Suppressor macrophage treated with lipopolysaccharide for 1 hour (primary cell): ENCODE measurements around the gene HSPH1.

Experiments
- DNase-seq, 3 donors: peaks; one replicate each; pipeline ENCODE4 v3.0.0-alpha.2; 2020 to 2022

Gene HSPH1

DNA sequence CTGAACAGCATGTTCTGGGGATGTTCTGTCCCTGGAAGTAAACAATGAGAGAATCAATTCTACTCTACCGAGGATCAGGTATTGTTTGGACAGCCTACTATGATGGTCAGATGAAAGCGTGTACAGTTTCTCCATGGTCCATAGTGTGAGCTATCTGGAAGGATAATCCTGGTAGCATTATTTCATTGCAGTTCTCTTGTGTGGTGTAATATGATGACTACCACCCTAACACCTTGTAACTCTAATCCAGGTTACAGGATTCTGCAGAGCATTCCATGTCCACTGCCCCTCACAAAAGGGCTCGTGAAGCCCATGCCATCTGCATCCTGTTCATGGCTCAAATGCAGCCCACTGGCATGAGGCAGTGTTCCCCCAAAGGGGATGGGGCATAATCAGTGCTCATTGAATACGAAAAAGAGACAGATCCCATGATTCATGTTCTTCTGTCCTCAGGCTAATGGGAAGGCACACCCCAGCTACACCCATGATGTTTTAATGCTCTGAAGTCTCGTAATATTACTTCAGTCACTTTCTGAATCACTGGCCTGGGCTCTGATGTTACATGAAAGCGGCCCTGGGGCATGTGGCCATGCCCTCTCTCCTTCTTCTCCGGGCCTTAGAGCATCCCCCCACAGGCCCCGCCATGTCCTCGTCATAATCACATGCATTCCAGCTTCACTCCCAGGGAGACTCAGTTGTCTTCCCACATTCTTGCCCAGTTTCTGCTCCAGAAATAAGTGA lies 68.4 kb downstream of the HSPH1 start:
- DNase-seq, result no peak

DNA sequence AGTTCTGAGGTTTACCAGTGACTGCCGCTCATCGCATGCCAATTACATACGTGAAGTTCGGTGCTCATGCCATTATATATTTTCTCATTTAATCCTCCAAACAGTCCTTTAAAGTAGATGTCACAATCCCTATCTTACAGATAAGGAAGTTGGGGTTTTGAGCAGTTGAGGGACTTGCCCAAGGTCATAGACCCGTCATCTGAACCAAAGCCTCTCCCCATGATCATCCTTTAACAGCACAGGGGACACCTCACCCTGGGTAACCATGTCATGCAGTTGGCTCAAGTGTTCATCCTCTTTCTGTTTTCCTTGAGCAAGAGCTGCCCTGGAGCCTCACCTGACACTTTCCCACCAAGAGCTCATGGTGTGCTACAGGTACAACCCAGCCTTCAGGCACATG lies 69.1 kb downstream of the HSPH1 start:
- DNase-seq, result peak; percentile 62 to 73 (median 67)

- peak in 1 of 3 donors; percentile 28 for DNase-seq
Measured at GRCh38 chr13:31090961-31091624, 70.6 kb downstream of the HSPH1 start.

DNA sequence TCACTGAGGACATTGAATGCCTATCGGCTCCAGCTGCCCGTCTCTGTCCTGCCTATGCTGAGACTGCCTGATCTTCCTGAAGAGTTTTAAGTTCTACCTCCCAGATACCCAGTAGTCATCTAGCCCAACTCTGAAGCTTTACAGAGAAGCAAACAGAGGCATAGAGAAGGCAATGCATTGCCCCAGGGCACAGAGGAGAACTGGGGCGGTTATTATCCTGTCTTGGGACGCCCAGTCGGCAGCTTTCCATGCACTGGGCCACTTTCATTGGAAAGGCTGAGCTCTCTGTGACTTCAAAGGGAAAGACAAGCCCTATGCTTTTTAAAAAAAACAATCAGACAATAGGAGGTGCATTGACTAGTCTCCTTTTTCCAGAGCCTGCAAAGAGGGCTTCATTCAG lies 71.6 kb downstream of the HSPH1 start:
- no peak for DNase-seq

DNA sequence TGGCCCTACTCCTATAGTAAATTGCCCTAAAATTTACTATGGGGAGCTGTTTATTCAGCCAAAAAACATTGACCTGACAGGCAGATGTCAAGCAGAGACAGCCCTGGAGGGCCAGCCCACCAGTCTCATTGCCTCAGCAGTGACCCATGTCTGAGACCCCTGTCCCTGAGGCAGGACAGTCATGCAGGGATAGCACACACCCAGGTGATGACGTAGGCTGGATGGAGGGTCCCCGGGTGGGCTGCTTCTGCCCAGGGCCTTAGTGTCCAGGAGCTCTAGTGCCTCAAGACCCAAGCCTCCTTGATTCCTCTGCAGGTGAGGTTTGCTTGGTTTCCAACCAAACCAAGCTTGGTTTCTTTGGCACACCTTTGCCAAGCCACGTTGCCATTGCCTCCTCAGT lies 72.1 kb downstream of the HSPH1 start:
- no peak for DNase-seq

- DNase-seq, result no peak
Measured at GRCh38 chr13:31088826-31089420, 72.8 kb downstream of the HSPH1 start.
